Loucy (cell line): ENCODE results near the gene GALNT1.

Experiments used
- H2AFZ ChIP-seq: fragments of 200-600 bp; sonication (generic); 2 replicates; pipeline ENCODE4 v1.6.0; 2016; ENCODE audit warnings: antibody characterized with exemption, mild to moderate bottlenecking, low read length, moderate library complexity
- H3F3A ChIP-seq: fragments of 200-600 bp; 2 replicates; pipeline ENCODE4 v1.6.0; 2016; ENCODE audit warnings: antibody characterized with exemption, low read depth, mild to moderate bottlenecking
- H3K27me3 ChIP-seq: fragments of 200-600 bp; sonication (generic); 2 replicates; pipeline ENCODE4 v1.6.1; 2014; ENCODE audit warnings: low read length, mild to moderate bottlenecking; ENCODE audit not compliant: insufficient read depth, poor library complexity, severe bottlenecking
- H3K36me3 ChIP-seq: fragments of 200-600 bp; sonication (generic); 2 replicates; pipeline ENCODE4 v1.6.1; 2016; ENCODE audit warnings: low read length; ENCODE audit not compliant: insufficient read depth
- H3K4me1 ChIP-seq: fragments of 200-600 bp; sonication (generic); 2 replicates; pipeline ENCODE4 v1.5.1; 2014; ENCODE audit warnings: low read length, mild to moderate bottlenecking; ENCODE audit not compliant: insufficient read depth, poor library complexity, severe bottlenecking
- H3K4me2 ChIP-seq: fragments of 200-600 bp; sonication (generic); 2 replicates; pipeline ENCODE4 v1.6.0; 2014; ENCODE audit warnings: antibody characterized with exemption, low read length, low read depth, mild to moderate bottlenecking; ENCODE audit not compliant: poor library complexity, severe bottlenecking
- H3K4me3 ChIP-seq: fragments of 200-600 bp; sonication (generic); 2 replicates; pipeline ENCODE4 v1.5.1; 2014; ENCODE audit warnings: low read length, mild to moderate bottlenecking, mixed read lengths; ENCODE audit not compliant: poor library complexity, severe bottlenecking
- H3K79me2 ChIP-seq: fragments of 200-600 bp; sonication (generic); 2 replicates; pipeline ENCODE4 v1.6.1; 2014; ENCODE audit warnings: low read length; ENCODE audit not compliant: insufficient read depth
- H3K9ac ChIP-seq: fragments of 200-600 bp; sonication (generic); 2 replicates; pipeline ENCODE4 v1.6.0; 2014; ENCODE audit warnings: mild to moderate bottlenecking, low read depth, low read length, moderate library complexity; ENCODE audit not compliant: poor library complexity, severe bottlenecking
- H3K9me2 ChIP-seq: fragments of 200-600 bp; sonication (generic); replicated peaks from 2 replicates; pipeline ENCODE4 v1.6.1; 2016; ENCODE audit warnings: low read depth, low read length, mixed read lengths
- H3K9me3 ChIP-seq: fragments of 200-600 bp; sonication (generic); 2 replicates; pipeline ENCODE4 v1.6.1; 2014; ENCODE audit warnings: mild to moderate bottlenecking, antibody characterized with exemption, low read length, low read depth; ENCODE audit not compliant: insufficient read depth
- H4K20me1 ChIP-seq: fragments of 200-600 bp; sonication (generic); 2 replicates; pipeline ENCODE4 v1.6.0; 2014; ENCODE audit warnings: antibody characterized with exemption, low read length, mild to moderate bottlenecking; ENCODE audit not compliant: insufficient read depth, poor library complexity, severe bottlenecking
- CTCF ChIP-seq: fragments of 200-600 bp; sonication (generic); conservative IDR thresholded peaks from 2 replicates; pipeline ENCODE4 v1.5.1; 2014; ENCODE audit warnings: mild to moderate bottlenecking, antibody characterized with exemption, low read length
- EZH2phosphoT487 ChIP-seq: fragments of 200-600 bp; IDR thresholded peaks from 2 replicates; pipeline ENCODE4 v1.6.1; 2018; ENCODE audit warnings: antibody characterized with exemption, mild to moderate bottlenecking, moderate library complexity, borderline replicate concordance

The GALNT1 gene

GRCh38 chr18:35589546-35589945, 8.0 kb downstream of the GALNT1 start:
- Histone ChIP-seq H3K4me2 (peak overlapping the region; percentile 10), H3K4me3 (no peak overlapping the region)
- no peak for TF ChIP-seq CTCF

GRCh38 chr18:35590935-35591334, 9.4 kb downstream of the GALNT1 start:
- Histone ChIP-seq H3K4me2 (no peak overlapping the region), H3K4me3 (no peak overlapping the region), H3K4me1 (peaks cover 12% of the 10 kb centered on the region), H3K9me2 (no peaks in the 10 kb centered on the region), H3K9me3 (peaks cover 5% of the 10 kb centered on the region), H3K79me2 (peaks cover 81% of the 10 kb centered on the region), H4K20me1 (peaks cover 10% of the 10 kb centered on the region), H3K9ac (no peak overlapping the region), H3F3A (no peaks in the 10 kb centered on the region), H2AFZ (no peak overlapping the region), H3K27me3 (no peaks in the 10 kb centered on the region), H3K36me3 (no peaks in the 10 kb centered on the region)
- no peak for TF ChIP-seq EZH2phosphoT487
- TF ChIP-seq CTCF: no peak

More at GRCh38 chr18:35589546-35589945, 8.0 kb downstream of the GALNT1 start:
- Histone ChIP-seq H3K9me2 (no peaks in the 10 kb centered on the region), H3K27me3 (no peaks in the 10 kb centered on the region), H3K36me3 (no peaks in the 10 kb centered on the region), H3K9ac (no peak overlapping the region), H3K79me2 (peaks cover 88% of the 10 kb centered on the region), H3F3A (no peaks in the 10 kb centered on the region), H4K20me1 (peaks cover 10% of the 10 kb centered on the region), H3K4me1 (peaks cover 12% of the 10 kb centered on the region), H3K9me3 (peaks cover 9% of the 10 kb centered on the region), H2AFZ (no peak overlapping the region)

- Histone ChIP-seq H4K20me1 (peaks cover 10% of the 10 kb centered on the region), H3K4me2 (no peak overlapping the region), H3K9me3 (peaks cover 5% of the 10 kb centered on the region), H3K79me2 (peaks cover 83% of the 10 kb centered on the region), H3K4me3 (no peak overlapping the region), H3F3A (no peaks in the 10 kb centered on the region), H2AFZ (no peak overlapping the region), H3K4me1 (peaks cover 12% of the 10 kb centered on the region), H3K9me2 (no peaks in the 10 kb centered on the region), H3K9ac (no peak overlapping the region), H3K36me3 (no peaks in the 10 kb centered on the region), H3K27me3 (no peaks in the 10 kb centered on the region)
- no peak for TF ChIP-seq CTCF
- TF ChIP-seq EZH2phosphoT487: no peak
Measured at GRCh38 chr18:35592298-35592697, 10.8 kb downstream of the GALNT1 start.
